ENCODE results near the gene ANKLE1.
"Not testable (repeated sequence)": the region's sequence is repeated elsewhere in the genome, so short reads cannot be mapped to it uniquely, and the experiment has no call there.

ANKLE1 gene

DNA sequence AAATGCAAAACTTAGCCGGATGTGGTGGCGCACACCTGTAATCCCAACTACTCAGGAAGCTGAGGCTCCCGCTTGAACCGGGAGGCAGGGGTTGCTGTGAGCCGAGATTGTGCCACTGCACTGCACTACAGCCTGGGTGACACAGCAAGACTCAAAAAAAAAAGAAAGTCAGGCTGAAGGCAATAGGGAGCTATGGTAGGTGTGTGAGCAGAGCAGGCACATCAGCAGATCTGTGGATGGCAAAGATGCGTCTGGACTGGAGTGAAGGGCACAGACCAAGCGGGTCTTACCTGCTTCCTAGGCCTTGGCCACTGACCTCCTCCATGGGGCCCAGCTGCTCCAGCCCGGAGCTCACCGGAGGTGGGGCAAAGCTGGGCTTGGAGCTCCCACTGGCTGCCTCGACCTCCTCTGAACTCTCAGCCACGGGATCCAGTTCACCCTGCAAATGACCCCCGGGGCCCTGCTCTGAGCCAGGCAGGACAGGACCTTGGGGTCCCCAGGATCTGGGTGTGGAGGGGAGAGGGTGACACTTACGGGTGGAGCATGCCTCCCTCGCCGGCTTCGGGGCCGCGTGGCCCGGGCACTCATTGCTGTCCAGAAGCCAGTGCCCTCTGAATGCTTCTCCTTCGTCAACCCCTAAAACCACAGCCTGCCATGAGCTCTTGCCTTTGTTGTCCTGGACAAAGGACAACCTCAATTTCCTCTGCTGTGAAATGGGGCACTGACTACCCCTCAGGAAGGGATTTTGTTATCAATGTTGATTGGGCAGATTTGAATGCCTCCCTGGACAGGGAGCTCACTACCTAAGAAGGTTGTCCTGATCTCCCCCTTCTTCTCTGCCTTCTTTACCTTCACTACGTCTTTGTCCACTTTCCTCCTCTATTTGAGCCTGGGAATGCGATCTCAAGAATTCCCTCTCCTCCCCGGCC is 17.7 kb upstream of the ANKLE1 start:
- DNase-seq (no peak), ATAC-seq (no peak)
- Mint-ChIP-seq H3K4me1 (peaks cover 37% of the 10 kb centered on the region), H3K4me3 (no peak overlapping the region), H3K27me3 (peaks cover 8% of the 10 kb centered on the region), H3K9me3 (no peaks in the 10 kb centered on the region), H3K27ac (peak overlapping the region in 1 of 2 donors; percentile 94)

- Mint-ChIP-seq H3K27me3 (peaks cover 8% of the 10 kb centered on the region), H3K27ac (peak within 1 kb of the TSS in 1 of 2 donors; percentile 94), H3K9me3 (no peaks in the 10 kb centered on the region), H3K4me3 (no peak within 1 kb of the TSS), H3K4me1 (peaks cover 39% of the 10 kb centered on the region)
- no peak for ATAC-seq
- no peak for DNase-seq
These were observed 17.1 kb upstream of the ANKLE1 start, which contains the start of gene USHBP1 for GRCh38 chr19:17264641-17264979. USHBP1 (minus strand) TSS chr19:17264745; CDS start chr19:17264299, 446 bp downstream.

- no peak overlapping the region for H3K4me3 Mint-ChIP-seq
- ATAC-seq, result no peak
- no peaks in the 10 kb centered on the region for H3K9me3 Mint-ChIP-seq
These were observed 15.7 kb upstream of the ANKLE1 start for GRCh38 chr19:17266026-17266425.

DNA sequence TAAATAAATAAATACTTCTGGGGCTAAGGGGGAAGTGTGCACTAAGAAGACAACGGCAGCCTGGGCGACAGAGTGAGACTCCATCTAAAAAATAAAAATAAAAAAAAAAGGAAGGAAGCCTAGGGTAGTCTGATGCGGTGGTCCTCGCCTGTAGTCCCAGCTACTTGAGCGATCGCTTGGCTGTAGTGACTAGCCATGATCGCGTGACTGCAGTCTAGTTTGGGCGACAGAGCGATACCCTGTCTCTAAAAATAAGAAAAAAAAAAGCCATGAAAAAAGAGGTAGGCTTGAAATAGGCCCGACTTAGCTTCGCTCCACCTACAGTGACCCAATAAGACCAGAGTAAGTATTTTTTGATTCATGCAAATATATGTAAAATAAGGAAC is 15.1 kb upstream of the ANKLE1 start:
- Mint-ChIP-seq H3K4me3 (peak overlapping the region; percentile 82 to 92), H3K27ac (peak overlapping the region; percentile 67 to 91), H3K27me3 (no peaks in the 10 kb centered on the region), H3K9me3 (no peaks in the 10 kb centered on the region), H3K4me1 (peaks cover 29% of the 10 kb centered on the region)
- DNase-seq (no peak), ATAC-seq (no peak)

More at GRCh38 chr19:17266026-17266425, 15.7 kb upstream of the ANKLE1 start:
- DNase-seq, result no peak
- peaks cover under 1% of the 10 kb centered on the region for H3K27me3 Mint-ChIP-seq
- H3K27ac Mint-ChIP-seq, result peak overlapping the region in 1 of 2 donors; percentile 34
- peaks cover 32% of the 10 kb centered on the region for H3K4me1 Mint-ChIP-seq

DNA sequence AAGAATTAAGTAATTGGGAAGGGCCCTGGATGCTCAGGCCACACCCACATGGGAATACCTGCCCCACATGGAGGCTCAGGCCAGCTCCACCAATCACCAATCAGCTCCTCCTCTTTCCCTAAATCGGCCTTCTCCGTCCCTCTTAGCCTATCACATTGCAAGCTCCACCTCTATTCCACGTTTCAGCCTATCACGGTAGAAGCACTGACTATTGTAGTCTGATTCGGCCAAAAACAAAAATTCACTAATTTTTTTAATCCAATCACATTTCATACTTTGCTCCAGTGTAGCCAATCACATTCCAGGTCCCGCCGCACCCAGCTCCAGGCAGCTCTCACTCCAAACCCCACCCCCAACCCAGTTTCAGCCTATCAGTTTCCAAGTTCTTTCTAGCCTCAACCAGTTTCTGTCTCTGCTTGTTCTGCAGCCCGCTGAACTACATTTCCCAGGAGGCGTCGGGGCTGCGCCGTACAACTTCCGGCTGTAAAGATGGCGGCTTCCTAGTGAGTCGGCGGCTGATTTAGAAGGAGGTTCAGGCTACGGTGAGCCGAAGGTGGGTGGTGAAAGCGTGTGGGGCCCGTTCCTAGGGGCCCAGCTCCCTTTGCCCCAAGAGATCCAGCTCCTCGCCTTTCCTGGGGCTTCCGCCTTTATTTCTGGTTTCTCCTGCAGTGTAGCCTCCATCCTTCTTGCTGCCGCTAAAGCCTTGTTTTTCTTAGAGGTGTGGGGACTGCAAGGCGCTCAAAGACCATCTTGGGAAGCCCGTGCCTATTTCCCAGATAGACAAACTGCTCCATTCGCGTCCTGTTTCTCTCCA is 14.5 kb upstream of the ANKLE1 start, which contains the start of gene BABAM1:
BABAM1 (plus strand) TSS at position 469 of the 814 bp plus-strand sequence. CDS start 1,364 bp downstream, outside the sequence.
- DNase-seq (peak; percentile 94 to 98), ATAC-seq (peak; percentile 96)
- Mint-ChIP-seq H3K9me3 (no peaks in the 10 kb centered on the region), H3K27me3 (no peaks in the 10 kb centered on the region), H3K4me3 (peak within 1 kb of the TSS; percentile 82 to 92), H3K27ac (peak within 1 kb of the TSS; percentile 91 to 96), H3K4me1 (peaks cover 29% of the 10 kb centered on the region)

- Mint-ChIP-seq H3K27ac (no peak overlapping the region), H3K4me3 (peak overlapping the region; percentile 44 to 92), H3K27me3 (no peaks in the 10 kb centered on the region), H3K4me1 (peaks cover 29% of the 10 kb centered on the region), H3K9me3 (no peaks in the 10 kb centered on the region)
- DNase-seq (no peak), ATAC-seq (no peak)
These were observed 12.9 kb upstream of the ANKLE1 start for GRCh38 chr19:17268754-17269153.

DNA sequence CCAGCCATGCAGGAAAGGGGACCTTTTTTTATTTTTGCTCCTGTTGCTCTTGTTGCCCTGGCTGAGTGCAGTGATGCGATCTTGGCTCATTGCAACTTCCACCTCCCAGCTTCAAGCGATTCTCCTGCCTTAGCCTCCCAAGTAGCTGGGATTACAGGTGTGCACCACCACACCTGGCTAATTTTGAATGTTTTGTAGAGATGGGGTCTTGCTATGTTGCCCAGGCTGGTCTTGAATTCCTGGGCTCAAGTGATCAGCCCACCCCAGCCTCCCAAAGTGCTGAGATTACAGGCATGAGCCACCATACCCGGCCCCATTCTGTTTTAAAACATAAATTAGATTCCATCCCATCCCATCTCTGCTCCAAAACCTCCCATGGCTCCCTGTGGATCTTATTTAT is 6.8 kb upstream of the ANKLE1 start:
- H3K9me3 Mint-ChIP-seq, H3K4me1 Mint-ChIP-seq: not testable (repeated sequence)

DNA sequence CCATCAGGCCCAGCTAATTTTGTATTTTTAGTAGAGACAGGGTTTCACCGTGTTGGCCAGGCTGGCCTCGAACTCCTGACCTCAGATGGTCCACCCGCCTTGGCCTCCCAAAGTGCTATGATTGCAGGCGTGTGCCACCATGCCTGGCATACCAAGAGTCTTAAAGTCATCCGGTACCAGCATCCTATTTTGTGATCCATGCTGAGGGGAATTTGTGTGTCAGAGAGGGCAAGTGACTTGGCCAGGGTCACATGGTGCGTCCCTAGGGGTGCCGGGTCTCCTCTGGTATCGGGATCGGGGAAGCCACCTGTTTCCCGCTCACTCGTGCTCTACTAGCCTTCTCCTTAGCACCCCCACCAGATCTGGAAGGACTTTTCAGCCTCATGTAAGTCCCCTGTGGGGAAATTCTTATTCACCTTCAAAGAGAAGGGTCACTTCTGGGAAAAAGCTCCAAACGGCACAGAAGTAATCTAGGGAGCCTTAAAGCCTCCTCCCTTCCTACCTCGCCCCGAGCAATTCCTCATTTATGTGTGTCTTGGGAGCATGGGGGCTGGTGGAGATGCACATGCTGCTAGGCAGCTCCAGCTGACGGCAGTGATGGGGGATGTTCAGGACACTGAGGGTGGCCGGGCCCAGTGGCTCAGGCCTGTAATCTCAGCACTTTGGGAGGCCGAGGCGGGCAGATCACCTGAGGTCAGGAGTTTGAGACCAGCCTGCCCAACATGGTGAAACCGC is 6.1 kb upstream of the ANKLE1 start:
- ATAC-seq (no peak), DNase-seq (no peak)
- H3K27ac Mint-ChIP-seq, result no peak overlapping the region
- H3K9me3 Mint-ChIP-seq, result no peaks in the 10 kb centered on the region
- H3K4me1 Mint-ChIP-seq, result no peaks in the 10 kb centered on the region
- no peaks in the 10 kb centered on the region for H3K27me3 Mint-ChIP-seq
- H3K4me3 Mint-ChIP-seq, result no peak overlapping the region

More for the DNA sequence above, 6.8 kb upstream of the ANKLE1 start:
- not testable (repeated sequence) for H3K27ac Mint-ChIP-seq, DNase-seq, ATAC-seq, H3K4me3 Mint-ChIP-seq, H3K27me3 Mint-ChIP-seq

GRCh38 chr19:17279436-17279835 is 2.3 kb upstream of the ANKLE1 start:
- no peak overlapping the region for H3K4me3 Mint-ChIP-seq
- DNase-seq (no peak), ATAC-seq (no peak)
- H3K4me1 Mint-ChIP-seq, result peaks cover 27% of the 10 kb centered on the region
- H3K27me3 Mint-ChIP-seq, result no peaks in the 10 kb centered on the region
- H3K9me3 Mint-ChIP-seq, result no peaks in the 10 kb centered on the region
- no peak overlapping the region for H3K27ac Mint-ChIP-seq

- ATAC-seq (peak; percentile 94), DNase-seq (peak; percentile 82 to 86)
- Mint-ChIP-seq H3K9me3 (no peaks in the 10 kb centered on the region), H3K4me3 (peak overlapping the region; percentile 90 to 96), H3K27ac (peak overlapping the region; percentile 87 to 94), H3K4me1 (peaks cover 27% of the 10 kb centered on the region), H3K27me3 (no peaks in the 10 kb centered on the region)
These were observed 906 bp downstream of the ANKLE1 start for GRCh38 chr19:17282488-17283125.

GRCh38 chr19:17283504-17283996 is 1.8 kb downstream of the ANKLE1 start:
- DNase-seq, result no peak
- H3K4me3 Mint-ChIP-seq, result peak overlapping the region in 1 of 2 donors; percentile 67
- H3K4me1 Mint-ChIP-seq, result peaks cover 27% of the 10 kb centered on the region
- no peak overlapping the region for H3K27ac Mint-ChIP-seq
- no peaks in the 10 kb centered on the region for H3K9me3 Mint-ChIP-seq
- ATAC-seq, result no peak
- no peaks in the 10 kb centered on the region for H3K27me3 Mint-ChIP-seq

DNA sequence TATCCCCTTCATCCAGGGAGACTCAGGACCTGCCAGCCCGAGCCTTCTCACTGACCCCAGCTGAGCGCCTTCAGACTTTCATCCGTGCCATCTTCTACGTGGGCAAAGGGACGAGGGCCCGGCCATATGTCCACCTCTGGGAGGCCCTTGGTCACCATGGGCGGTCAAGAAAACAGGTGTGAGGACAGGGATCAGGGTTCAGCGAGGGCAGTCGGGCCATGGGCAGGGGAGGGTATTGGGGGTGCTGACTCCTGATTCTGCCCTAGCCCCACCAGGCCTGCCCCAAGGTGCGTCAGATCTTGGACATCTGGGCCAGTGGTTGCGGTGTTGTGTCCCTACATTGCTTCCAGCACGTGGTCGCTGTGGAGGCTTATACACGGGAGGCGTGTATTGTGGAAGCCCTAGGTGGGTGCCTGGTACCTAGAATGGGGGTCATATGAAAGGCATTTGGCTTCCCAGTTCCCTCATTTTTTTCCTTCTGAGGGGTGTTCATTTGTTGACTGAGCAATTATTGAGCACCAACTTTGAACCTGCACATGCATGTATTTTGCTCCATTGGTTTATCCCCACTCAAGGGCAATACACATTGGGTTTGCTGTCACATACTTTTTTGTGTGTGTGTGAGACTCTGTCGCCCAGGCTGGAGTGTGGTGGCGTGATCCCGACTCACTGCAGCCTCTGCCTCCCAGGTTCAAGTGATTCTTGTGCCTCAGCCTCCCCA is 3.9 kb downstream of the ANKLE1 start:
- Mint-ChIP-seq H3K9me3 (no peaks in the 10 kb centered on the region), H3K27me3 (no peaks in the 10 kb centered on the region), H3K4me1 (peaks cover 27% of the 10 kb centered on the region), H3K4me3 (no peak overlapping the region), H3K27ac (no peak overlapping the region)
- DNase-seq, result no peak
- no peak for ATAC-seq

GRCh38 chr19:17286263-17286662 is 4.6 kb downstream of the ANKLE1 start:
- H3K27ac Mint-ChIP-seq, result no peak overlapping the region
- no peak for DNase-seq
- no peaks in the 10 kb centered on the region for H3K27me3 Mint-ChIP-seq
- H3K9me3 Mint-ChIP-seq, result no peaks in the 10 kb centered on the region
- H3K4me3 Mint-ChIP-seq, result no peak overlapping the region
- peaks cover 24% of the 10 kb centered on the region for H3K4me1 Mint-ChIP-seq
- ATAC-seq, result no peak

DNA sequence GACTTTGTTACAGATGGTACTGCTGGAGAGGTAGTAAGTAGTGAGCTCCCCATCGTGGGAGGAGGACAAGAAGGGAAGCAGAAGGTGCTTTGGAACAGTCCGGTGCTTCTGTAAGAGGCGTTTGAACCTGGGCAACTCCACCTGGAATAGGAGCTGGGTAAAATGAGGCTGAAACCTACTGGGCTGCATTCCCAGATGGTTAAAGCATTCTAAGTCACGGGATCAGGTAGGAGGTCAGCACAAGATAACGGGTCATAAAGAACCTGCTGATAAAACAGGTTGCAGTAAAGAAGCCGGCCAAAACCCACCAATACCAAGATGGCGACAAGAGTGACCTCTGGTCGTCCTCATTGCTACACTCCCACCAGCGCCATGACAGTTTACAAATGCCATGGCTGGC is 5.1 kb downstream of the ANKLE1 start:
- Mint-ChIP-seq H3K4me1 (peaks cover 21% of the 10 kb centered on the region), H3K27ac (no peak overlapping the region)

More for the DNA sequence above, 5.1 kb downstream of the ANKLE1 start:
- no peak for ATAC-seq
- no peak for DNase-seq
- Mint-ChIP-seq H3K9me3 (no peaks in the 10 kb centered on the region), H3K27me3 (no peaks in the 10 kb centered on the region), H3K4me3 (no peak overlapping the region)

All from stimulated activated naive CD8-positive, alpha-beta T cell treated with anti-CD3 and anti-CD28 coated beads, Interleukin-15, amount 100 ng/mL, for 72 hours (primary cell).